ENCODE results near the gene CUL2. TPM values are rescaled to one million over a fixed set of nuclear protein-coding genes. Genes with fewer than 3 reads are reported as not detected.

CUL2 gene
- total and polyA plus RNA-seq, 2 donors (not counting 1 experiment from before 2014, with no cell fraction given): 7.3 to 36.9 TPM

- Histone ChIP-seq H3K9me3 (ENCODE audit: control extremely low read depth in 1 of 3, control insufficient read depth in 2 of 3, insufficient read depth in 1 of 3, low read length in 2 of 3) (no peaks in the 10 kb centered on the region), H3K4me1 (ENCODE audit: control insufficient read depth in 2 of 2, insufficient read depth in 2 of 2, low read length in 2 of 2) (no peaks in the 10 kb centered on the region), H3K4me2 (replicated peaks; ENCODE audit: low read depth, low read length, poor library complexity, severe bottlenecking) (no peak overlapping the region), H3K27ac (ENCODE audit: low read length in 2 of 2) (no peak overlapping the region), H2AFZ (ENCODE audit: insufficient read depth, low read depth, low read length, poor library complexity, severe bottlenecking) (no peak overlapping the region), H3K36me3 (replicated peaks in 1 of 2; ENCODE audit: control extremely low read depth in 1 of 2, control insufficient read depth in 1 of 2, extremely low read depth in 1 of 2, insufficient read depth in 2 of 2, low read length in 1 of 2) (peaks cover 12 to 68% of the 10 kb centered on the region in 2 experiments), H3K79me2 (ENCODE audit: control insufficient read depth, insufficient read depth, low read length) (no peaks in the 10 kb centered on the region), H3K27me3 (replicated peaks in 1 of 4; ENCODE audit: control extremely low read depth in 1 of 4, control insufficient read depth in 3 of 4, insufficient read depth in 4 of 4, low read length in 3 of 4) (no peaks in the 10 kb centered on the region), H3K4me3 (ENCODE audit: control extremely low read depth in 1 of 5, extremely low read depth in 1 of 5, insufficient read depth in 1 of 5, low read depth in 2 of 5, low read length in 4 of 5) (no peak overlapping the region), H3K9ac (ENCODE audit: low read length) (no peak overlapping the region), H4K20me1 (ENCODE audit: control insufficient read depth, insufficient read depth, low read length, poor library complexity, severe bottlenecking) (no peaks in the 10 kb centered on the region)
- H3K4me3 Mint-ChIP-seq: no peak overlapping the region
- ATAC-seq (ENCODE audit: low read depth) (no peak), DNase-seq (no peak)
- intact Hi-C loops (cut with micrococcal nuclease): no loop called here
- TF ChIP-seq, protein P1, sequence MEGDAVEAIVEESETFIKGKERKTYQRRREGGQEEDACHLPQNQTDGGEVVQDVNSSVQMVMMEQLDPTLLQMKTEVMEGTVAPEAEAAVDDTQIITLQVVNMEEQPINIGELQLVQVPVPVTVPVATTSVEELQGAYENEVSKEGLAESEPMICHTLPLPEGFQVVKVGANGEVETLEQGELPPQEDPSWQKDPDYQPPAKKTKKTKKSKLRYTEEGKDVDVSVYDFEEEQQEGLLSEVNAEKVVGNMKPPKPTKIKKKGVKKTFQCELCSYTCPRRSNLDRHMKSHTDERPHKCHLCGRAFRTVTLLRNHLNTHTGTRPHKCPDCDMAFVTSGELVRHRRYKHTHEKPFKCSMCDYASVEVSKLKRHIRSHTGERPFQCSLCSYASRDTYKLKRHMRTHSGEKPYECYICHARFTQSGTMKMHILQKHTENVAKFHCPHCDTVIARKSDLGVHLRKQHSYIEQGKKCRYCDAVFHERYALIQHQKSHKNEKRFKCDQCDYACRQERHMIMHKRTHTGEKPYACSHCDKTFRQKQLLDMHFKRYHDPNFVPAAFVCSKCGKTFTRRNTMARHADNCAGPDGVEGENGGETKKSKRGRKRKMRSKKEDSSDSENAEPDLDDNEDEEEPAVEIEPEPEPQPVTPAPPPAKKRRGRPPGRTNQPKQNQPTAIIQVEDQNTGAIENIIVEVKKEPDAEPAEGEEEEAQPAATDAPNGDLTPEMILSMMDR (IDR thresholded peaks at IDR 0.05): no peak
- no peak for TF ChIP-seq EZH2 (IDR thresholded peaks at IDR 0.05; ENCODE audit: borderline replicate concordance, insufficient read depth, low read depth, low read length, poor library complexity, severe bottlenecking)
- H3K27me3 Mint-ChIP-seq: no peaks in the 10 kb centered on the region
- no peaks in the 10 kb centered on the region for H3K9me3 Mint-ChIP-seq (ENCODE audit: insufficient read depth)
- H3K4me1 Mint-ChIP-seq: no peaks in the 10 kb centered on the region
- ChIA-PET CTCF (no interaction called here), POLR2A (no interaction called here)
- no peak overlapping the region for H3K27ac Mint-ChIP-seq
These were observed 62.6 kb downstream of the CUL2 start for GRCh38 chr10:35027567-35027966.

- Histone ChIP-seq H3K4me1 (ENCODE audit: control insufficient read depth in 2 of 2, insufficient read depth in 2 of 2, low read length in 2 of 2) (no peaks in the 10 kb centered on the region), H2AFZ (ENCODE audit: insufficient read depth, low read depth, low read length, poor library complexity, severe bottlenecking) (no peak overlapping the region), H3K4me3 (ENCODE audit: control extremely low read depth in 1 of 5, extremely low read depth in 1 of 5, insufficient read depth in 1 of 5, low read depth in 2 of 5, low read length in 4 of 5) (no peak overlapping the region), H3K27me3 (replicated peaks in 1 of 4; ENCODE audit: control extremely low read depth in 1 of 4, control insufficient read depth in 3 of 4, insufficient read depth in 4 of 4, low read length in 3 of 4) (no peaks in the 10 kb centered on the region), H3K9ac (ENCODE audit: low read length) (no peak overlapping the region), H3K4me2 (replicated peaks; ENCODE audit: low read depth, low read length, poor library complexity, severe bottlenecking) (no peak overlapping the region), H3K9me3 (ENCODE audit: control extremely low read depth in 1 of 3, control insufficient read depth in 2 of 3, insufficient read depth in 1 of 3, low read length in 2 of 3) (no peaks in the 10 kb centered on the region), H3K79me2 (ENCODE audit: control insufficient read depth, insufficient read depth, low read length) (no peaks in the 10 kb centered on the region), H3K36me3 (replicated peaks in 1 of 2; ENCODE audit: control extremely low read depth in 1 of 2, control insufficient read depth in 1 of 2, extremely low read depth in 1 of 2, insufficient read depth in 2 of 2, low read length in 1 of 2) (peaks cover 14 to 61% of the 10 kb centered on the region in 2 experiments), H3K27ac (ENCODE audit: low read length in 2 of 2) (no peak overlapping the region), H4K20me1 (ENCODE audit: control insufficient read depth, insufficient read depth, low read length, poor library complexity, severe bottlenecking) (no peaks in the 10 kb centered on the region)
- POLR2A ChIA-PET: no interaction called here
- ATAC-seq (ENCODE audit: low read depth) (no peak), DNase-seq (no peak)
- H3K4me1 Mint-ChIP-seq: no peaks in the 10 kb centered on the region
- H3K27me3 Mint-ChIP-seq: no peaks in the 10 kb centered on the region
- no peak overlapping the region for H3K4me3 Mint-ChIP-seq
- CTCF ChIA-PET: no interaction called here
- H3K27ac Mint-ChIP-seq: peak overlapping the region; percentile 56
- intact Hi-C loops (cut with micrococcal nuclease): no loop called here
- H3K9me3 Mint-ChIP-seq (ENCODE audit: insufficient read depth): no peaks in the 10 kb centered on the region
- no peak for TF ChIP-seq EZH2 (IDR thresholded peaks at IDR 0.05; ENCODE audit: borderline replicate concordance, insufficient read depth, low read depth, low read length, poor library complexity, severe bottlenecking)
- TF ChIP-seq, protein P1 (IDR thresholded peaks at IDR 0.05): no peak
These were observed 64.2 kb downstream of the CUL2 start for GRCh38 chr10:35025916-35026315.

Measured in B cell (primary cell).